A549 (cell line): ENCODE results near the gene MBD2. TPM values are rescaled to one million over a fixed set of nuclear protein-coding genes. Genes with fewer than 3 reads are reported as not detected.

Experiments
- ATAC-seq, 2 experiments: fragments of 200-7000 bp in 1 of 2; fragments of >200 bp in 1 of 2; cut with Nextera tagmentation in 1 of 2; cut with Tn5 transposase in 1 of 2; 3 replicates each; pipeline versions ENCODE4 v1.8.0 to v1.9.1; 2018 to 2020; ENCODE audit warnings: mild to moderate bottlenecking in 1 of 2, moderate library complexity in 1 of 2
- CTCF ChIA-PET: fragments of 300-600 bp; sonication (Branson Sonifier 250); formaldehyde crosslinking; extraction: SDS; loops from one replicate; lab custom pipeline; 2021; ENCODE audit warnings: antibody characterized with exemption, inconsistent platforms; lab: Yijun Ruan, JAX
- POLR2A ChIA-PET: fragments of 350-600 bp; formaldehyde crosslinking; extraction: SDS; loops from one replicate; lab custom pipeline; 2021; ENCODE audit warnings: antibody characterized with exemption, inconsistent platforms; lab: Yijun Ruan, JAX
- DNase-seq, 2 experiments: peaks; one replicate each; pipeline versions ENCODE4 v3.0.0 to v3.0.0-alpha.2; 2011 to 2016; ENCODE audit warnings: low read depth in 1 of 2, low spot score in 1 of 2
- FAIRE-seq: peaks from 2 replicates; lab custom pipeline; 2011; peaks lifted over from hg19 to GRCh38; lab: Jason Lieb, UNC
- H3K27ac ChIP-seq, 2 experiments: fragments of >200 bp; sonication (Bioruptor Twin); formaldehyde crosslinking; 3 replicates each; pipeline ENCODE4 v1.5.1; 2016 to 2017
- H3K4me1 ChIP-seq: fragments of >200 bp; sonication (Bioruptor Twin); formaldehyde crosslinking; 3 replicates; pipeline ENCODE4 v1.6.1; 2016
- H3K4me2 ChIP-seq: fragments of >200 bp; sonication (Bioruptor Twin); formaldehyde crosslinking; 3 replicates; pipeline ENCODE4 v1.6.1; 2016
- H3K4me3 ChIP-seq: fragments of >200 bp; sonication (Bioruptor Twin); formaldehyde crosslinking; 3 replicates; pipeline ENCODE4 v1.5.1; 2016
- H3K9me3 ChIP-seq: fragments of >200 bp; sonication (Bioruptor Twin); formaldehyde crosslinking; 3 replicates; pipeline ENCODE4 v1.6.1; 2016
- CBX2 ChIP-seq: fragments of 200-600 bp; sonication (generic); IDR thresholded peaks from 2 replicates; pipeline ENCODE4 v1.6.1; 2016; ENCODE audit warnings: low read depth, mild to moderate bottlenecking, borderline replicate concordance
- CEBPB ChIP-seq, 2 experiments: fragments of >200 bp in 1 of 2; sonication (Bioruptor Twin) in 1 of 2; formaldehyde crosslinking in 1 of 2; IDR thresholded peaks; 2 replicates each; pipeline ENCODE4 v1.6.1; 2012 to 2016
- ESRRA ChIP-seq: fragments of 150-350 bp; IDR thresholded peaks from 2 replicates; pipeline ENCODE4 v1.6.1; 2014; ENCODE audit warnings: mild to moderate bottlenecking, low read length, borderline replicate concordance
- FOSB ChIP-seq: fragments of 250-450 bp; sonication (Bioruptor Pico); IDR thresholded peaks from 2 replicates; pipeline ENCODE4 v1.5.0; 2020; ENCODE audit warnings: mild to moderate bottlenecking, moderate library complexity
- FOSL2 ChIP-seq, 2 experiments: fragments of 450-650 bp in 1 of 2; fragments of >200 bp in 1 of 2; sonication (Bioruptor Twin) in 1 of 2; formaldehyde crosslinking; IDR thresholded peaks; 2 replicates each; pipeline versions ENCODE4 v1.5.0 to v1.6.1; 2016 to 2020; ENCODE audit warnings: mild to moderate bottlenecking in 1 of 2, moderate library complexity in 1 of 2
- GATA3 ChIP-seq: IDR thresholded peaks from 2 replicates; pipeline ENCODE4 v1.6.1; 2012; ENCODE audit warnings: borderline replicate concordance
- HDAC2 ChIP-seq: fragments of 200-600 bp; sonication (generic); IDR thresholded peaks from 2 replicates; pipeline ENCODE4 v1.6.1; 2016
- HOXA7 ChIP-seq: fragments of 250-450 bp; sonication (Bioruptor Pico); IDR thresholded peaks from 2 replicates; pipeline ENCODE4 v1.5.0; 2020; ENCODE audit warnings: mild to moderate bottlenecking, moderate library complexity
- HOXB5 ChIP-seq: fragments of 250-450 bp; sonication (Bioruptor Pico); IDR thresholded peaks from 2 replicates; pipeline ENCODE4 v1.5.0; 2020; ENCODE audit warnings: mild to moderate bottlenecking, moderate library complexity
- KDM5A ChIP-seq: fragments of 200-600 bp; sonication (generic); IDR thresholded peaks from 2 replicates; pipeline ENCODE4 v1.6.1; 2016; ENCODE audit warnings: antibody characterized with exemption, mild to moderate bottlenecking
- MAFK ChIP-seq: fragments of 450-650 bp; IDR thresholded peaks from 2 replicates; pipeline ENCODE4 v1.6.1; 2014; ENCODE audit not compliant: partially characterized antibody
- MAZ ChIP-seq: fragments of 150-350 bp; IDR thresholded peaks from 2 replicates; pipeline ENCODE4 v1.6.1; 2014; ENCODE audit warnings: antibody characterized with exemption, low read depth, low read length, borderline replicate concordance
- NFE2L2 ChIP-seq: fragments of 150-350 bp; conservative IDR thresholded peaks from 2 replicates; pipeline ENCODE4 v1.6.1; 2014; ENCODE audit warnings: low read length
- NPAS2 ChIP-seq: fragments of 250-450 bp; sonication (Bioruptor Pico); IDR thresholded peaks from 2 replicates; pipeline ENCODE4 v1.8.0; 2022; ENCODE audit warnings: mild to moderate bottlenecking, moderate library complexity, borderline replicate concordance
- NR3C1 ChIP-seq: fragments of >200 bp; sonication (Bioruptor Twin); formaldehyde crosslinking; IDR thresholded peaks from 3 replicates; pipeline ENCODE4 v1.6.1; 2017
- PHF8 ChIP-seq: fragments of 200-600 bp; sonication (generic); IDR thresholded peaks from 2 replicates; pipeline ENCODE4 v1.6.1; 2016; ENCODE audit warnings: low read depth, mild to moderate bottlenecking, antibody characterized with exemption, moderate library complexity, borderline replicate concordance
- TP53 ChIP-seq: fragments of 250-450 bp; sonication (Bioruptor Pico); IDR thresholded peaks from 2 replicates; pipeline ENCODE4 v1.5.0; 2021; ENCODE audit warnings: mild to moderate bottlenecking, moderate library complexity
- ZC3H11A ChIP-seq: fragments of 450-650 bp; IDR thresholded peaks from 2 replicates; pipeline ENCODE4 v1.6.1; 2014; ENCODE audit warnings: antibody characterized with exemption, mild to moderate bottlenecking
- ZSCAN20 ChIP-seq: fragments of 250-450 bp; sonication (Bioruptor Pico); IDR thresholded peaks from 2 replicates; pipeline ENCODE4 v1.8.0; 2022; ENCODE audit warnings: mild to moderate bottlenecking, moderate library complexity
- WGBS: methylation state at CpG from one replicate; pipeline ENCODE4 v1.1.6; 2017; ENCODE audit errors: missing lambda C conversion rate; 5-methylcytosine and 5-hydroxymethylcytosine counted together
- polyA plus RNA-seq, 4 experiments: library from polyadenylated mRNA; depleted of rRNA in 3 of 4; stranded (reverse); fragments of >200 nt; fragmentation: RNase III in 1 of 4; extraction: RNeasy Plus Mini Kit Qiagen cat#74134 plus additional on column Dnase treatment in 1 of 4; gene quantifications; 2 replicates in 3 of 4; 3 replicates in 1 of 4; pipeline ENCODE4 v1.2.3, GENCODE V29; 2011 to 2017
- TF ChIP-seq, protein P1 (sequence below): fragments of >200 bp; sonication (Bioruptor Twin); formaldehyde crosslinking; IDR thresholded peaks from 2 replicates; pipeline ENCODE4 v1.6.1; 2016
- TF ChIP-seq, protein P2 (sequence below): IDR thresholded peaks from 2 replicates; pipeline ENCODE4 v1.6.1; 2012
- TF ChIP-seq, protein P3 (sequence below): fragments of 150-350 bp; IDR thresholded peaks from 2 replicates; pipeline ENCODE4 v1.6.1; 2014; ENCODE audit warnings: low read depth, mild to moderate bottlenecking, low read length
- TF ChIP-seq, protein P4 (sequence below): fragments of 250-450 bp; sonication (Bioruptor Pico); IDR thresholded peaks from 2 replicates; pipeline ENCODE4 v1.5.0; 2020; ENCODE audit warnings: low read depth, mild to moderate bottlenecking, moderate library complexity

The MBD2 gene
- polyA plus RNA-seq, 2 of the 4 experiments (the other 2 are of a cell fraction) = 43.4 to 48.2 TPM

DNA sequence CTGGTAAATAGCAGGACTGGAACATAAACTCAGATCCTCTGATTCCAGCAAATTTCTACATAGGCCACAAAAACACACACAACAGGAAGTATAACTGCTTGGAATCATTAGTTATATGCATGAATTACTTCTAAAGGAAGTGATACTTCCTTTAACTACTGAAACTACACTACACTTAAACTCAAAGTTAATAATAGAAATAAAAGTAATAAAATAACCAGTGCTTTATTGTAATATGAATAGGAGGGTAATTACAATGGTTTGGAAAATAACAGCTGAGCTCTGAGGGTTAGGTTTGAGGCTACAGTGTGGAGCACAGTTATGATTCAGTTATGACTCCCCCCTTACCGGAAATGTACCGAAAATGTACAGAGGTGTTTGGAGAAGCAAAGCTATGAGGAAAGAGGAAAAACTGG lies 26.4 kb upstream of the MBD2 start (continued):
- no peak for TF ChIP-seq GATA3
- TF ChIP-seq, protein P1, sequence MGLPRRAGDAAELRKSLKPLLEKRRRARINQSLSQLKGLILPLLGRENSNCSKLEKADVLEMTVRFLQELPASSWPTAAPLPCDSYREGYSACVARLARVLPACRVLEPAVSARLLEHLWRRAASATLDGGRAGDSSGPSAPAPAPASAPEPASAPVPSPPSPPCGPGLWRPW = no peak
- TF ChIP-seq FOSL2 (IDR thresholded peaks at IDR 0.05) = no peak
- no peak for TF ChIP-seq FOSL2 (CRISPR knock-in tag; IDR thresholded peaks at IDR 0.05)
- no peak for TF ChIP-seq CEBPB (IDR thresholded peaks at IDR 0.05)

DNA sequence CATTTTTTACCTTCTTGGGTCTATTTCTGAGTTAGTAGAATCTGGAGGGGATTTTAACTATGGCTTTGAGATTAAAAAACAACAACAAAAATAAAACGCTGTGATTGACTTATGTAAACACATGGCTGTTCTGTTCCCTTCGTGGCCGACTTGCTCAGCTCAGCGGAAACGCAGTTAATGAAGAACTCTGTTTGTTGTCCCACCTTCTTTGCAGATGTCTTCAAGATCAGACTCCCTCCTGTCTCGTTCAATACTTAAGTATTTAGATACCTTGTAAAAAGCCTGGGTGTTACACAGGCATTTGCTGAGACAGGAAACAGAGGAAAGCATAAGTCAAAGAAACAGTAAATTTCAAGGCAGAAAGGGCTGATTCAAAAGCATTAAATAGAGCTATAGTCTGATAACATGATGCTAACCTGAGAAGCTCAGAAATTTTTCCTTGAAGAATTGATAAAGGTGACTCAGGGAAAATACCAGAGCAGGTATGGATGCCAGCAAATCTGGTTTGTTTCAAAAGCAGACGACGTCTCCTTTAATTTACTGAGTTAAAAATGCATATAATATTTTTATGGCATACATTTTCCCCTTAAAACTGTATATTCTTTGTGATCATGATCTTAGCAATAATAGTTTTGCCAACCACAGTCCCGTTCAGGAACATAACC lies 23.2 kb upstream of the MBD2 start:
- no peak overlapping the region for H3K4me3 ChIP-seq
- no peaks in the 10 kb centered on the region for H3K9me3 ChIP-seq
- 84% methylated on average over 9 of the region's 9 CpGs for WGBS
- H3K4me2 ChIP-seq = no peak overlapping the region
- ChIA-PET POLR2A (interaction anchor here (0.7 kb wide), 1 partner anchor 23 kb away, joined by 3 read pairs; the partner anchor contains the start of gene MBD2), CTCF (no interaction called here)
- no peaks in the 10 kb centered on the region for H3K4me1 ChIP-seq
- FAIRE-seq (no peak), DNase-seq (no peak), ATAC-seq (no peak)
- no peak overlapping the region for H3K27ac ChIP-seq
- TF ChIP-seq NFE2L2 (no peak), ZSCAN20 (CRISPR knock-in tag) (no peak), ESRRA (no peak)

DNA sequence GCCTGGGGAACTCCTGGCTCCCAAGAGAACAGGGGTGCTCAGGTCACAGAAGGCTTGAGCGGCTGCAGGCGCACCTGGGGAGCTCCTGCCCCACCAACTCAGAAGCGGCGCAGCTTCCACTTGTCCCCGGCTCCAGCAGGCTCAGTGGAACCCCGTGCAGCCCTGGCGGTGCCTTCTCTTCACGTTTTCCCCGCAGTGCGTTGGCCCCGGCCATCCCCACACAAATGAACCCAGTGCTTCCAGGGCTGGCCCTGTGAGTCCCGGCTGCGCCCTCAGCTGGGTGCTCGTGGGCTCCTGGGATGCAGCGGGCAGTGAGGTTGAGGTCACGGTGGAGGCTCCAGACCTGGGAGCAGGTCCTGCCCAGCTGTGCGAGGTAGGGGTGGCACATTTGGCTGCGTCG lies 17.9 kb upstream of the MBD2 start:
- FAIRE-seq (no peak), DNase-seq (no peak), ATAC-seq (no peak)
- Histone ChIP-seq H3K27ac (no peak overlapping the region), H3K4me2 (no peak overlapping the region), H3K4me3 (no peak overlapping the region)
- POLR2A ChIA-PET = interaction anchor here (1.3 kb wide), 1 partner anchor 17 kb away, joined by 3 read pairs; the partner anchor contains the start of gene MBD2
- no peak for TF ChIP-seq ESRRA
- no peak for TF ChIP-seq KDM5A
- TF ChIP-seq PHF8 = no peak
- no peak for TF ChIP-seq CBX2
- TF ChIP-seq, protein P2, sequence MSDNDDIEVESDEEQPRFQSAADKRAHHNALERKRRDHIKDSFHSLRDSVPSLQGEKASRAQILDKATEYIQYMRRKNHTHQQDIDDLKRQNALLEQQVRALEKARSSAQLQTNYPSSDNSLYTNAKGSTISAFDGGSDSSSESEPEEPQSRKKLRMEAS = no peak
- TF ChIP-seq, protein P3, sequence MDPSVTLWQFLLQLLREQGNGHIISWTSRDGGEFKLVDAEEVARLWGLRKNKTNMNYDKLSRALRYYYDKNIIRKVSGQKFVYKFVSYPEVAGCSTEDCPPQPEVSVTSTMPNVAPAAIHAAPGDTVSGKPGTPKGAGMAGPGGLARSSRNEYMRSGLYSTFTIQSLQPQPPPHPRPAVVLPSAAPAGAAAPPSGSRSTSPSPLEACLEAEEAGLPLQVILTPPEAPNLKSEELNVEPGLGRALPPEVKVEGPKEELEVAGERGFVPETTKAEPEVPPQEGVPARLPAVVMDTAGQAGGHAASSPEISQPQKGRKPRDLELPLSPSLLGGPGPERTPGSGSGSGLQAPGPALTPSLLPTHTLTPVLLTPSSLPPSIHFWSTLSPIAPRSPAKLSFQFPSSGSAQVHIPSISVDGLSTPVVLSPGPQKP = no peak
- no peak for TF ChIP-seq TP53 (CRISPR knock-in tag)
- no peak for TF ChIP-seq NR3C1
- no peak for TF ChIP-seq ZC3H11A
- no peak for TF ChIP-seq MAFK
- TF ChIP-seq HOXB5 (CRISPR knock-in tag) = no peak
- TF ChIP-seq, all 56 proteins: peak for 0
- H3K4me1 ChIP-seq = no peaks in the 10 kb centered on the region
- WGBS = 87% methylated on average over 10 of the region's 19 CpGs
- CTCF ChIA-PET = interaction anchor here (0.6 kb wide), 1 partner anchor 89 kb away, joined by 5 read pairs; no protein-coding TSS in a partner anchor
- H3K9me3 ChIP-seq = no peaks in the 10 kb centered on the region

DNA sequence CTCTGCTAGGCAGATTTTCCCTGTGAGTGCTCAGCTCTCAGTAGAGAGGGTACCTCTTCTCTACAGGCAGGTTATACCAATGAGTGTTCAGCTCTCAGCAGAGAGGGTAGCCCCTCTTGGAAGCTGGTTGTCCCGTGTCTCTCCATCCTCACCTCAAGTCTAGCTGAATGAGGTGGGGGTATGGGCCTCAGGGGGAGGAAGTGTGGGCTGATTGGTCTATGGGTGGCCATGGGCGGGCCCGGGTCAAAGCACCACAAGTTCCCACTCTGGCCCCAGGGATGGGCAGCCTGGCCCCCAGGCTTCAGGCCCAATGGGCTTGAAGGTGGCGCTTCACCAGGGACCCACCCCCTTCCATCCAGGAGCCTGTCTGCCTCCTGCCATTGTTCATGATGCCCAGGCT lies 17.0 kb upstream of the MBD2 start:
- no peak overlapping the region for H3K27ac ChIP-seq
- no peaks in the 10 kb centered on the region for H3K4me1 ChIP-seq
- FAIRE-seq (no peak), ATAC-seq (no peak), DNase-seq (no peak)
- TF ChIP-seq HOXA7 (CRISPR knock-in tag) (no peak), FOSB (no peak), NPAS2 (CRISPR knock-in tag) (no peak), HOXB5 (CRISPR knock-in tag) (no peak), HDAC2 (no peak), MAZ (no peak)
- TF ChIP-seq, protein P4, sequence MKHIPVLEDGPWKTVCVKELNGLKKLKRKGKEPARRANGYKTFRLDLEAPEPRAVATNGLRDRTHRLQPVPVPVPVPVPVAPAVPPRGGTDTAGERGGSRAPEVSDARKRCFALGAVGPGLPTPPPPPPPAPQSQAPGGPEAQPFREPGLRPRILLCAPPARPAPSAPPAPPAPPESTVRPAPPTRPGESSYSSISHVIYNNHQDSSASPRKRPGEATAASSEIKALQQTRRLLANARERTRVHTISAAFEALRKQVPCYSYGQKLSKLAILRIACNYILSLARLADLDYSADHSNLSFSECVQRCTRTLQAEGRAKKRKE = no peak
- H3K4me3 ChIP-seq = no peak overlapping the region
- ChIA-PET CTCF (no interaction called here), POLR2A (no interaction called here)
- WGBS = no CpG with 5 or more reads among the region's 4 CpGs
- H3K9me3 ChIP-seq = no peaks in the 10 kb centered on the region
- no peak overlapping the region for H3K4me2 ChIP-seq
